Fibroblast of lung (primary cell): Measurements from ENCODE around the gene IL1RAP. TPM values are rescaled to one million over a fixed set of nuclear protein-coding genes. Genes with fewer than 3 reads are reported as not detected.

ENCODE experiments used
- DNase-seq, 2 donors: peaks; one replicate each; pipeline versions ENCODE4 v3.0.0 to v3.0.0-alpha.2; 2010; ENCODE audit warnings: low read depth in 2 of 2
- H2AFZ ChIP-seq: 2 replicates; pipeline ENCODE4 v1.5.1; 2012; ENCODE audit warnings: low read length, control low read depth, inconsistent platforms
- H3K27ac ChIP-seq: 2 replicates; pipeline ENCODE4 v1.5.1; 2011; ENCODE audit warnings: low read length, control low read depth; ENCODE audit not compliant: insufficient read depth
- H3K27me3 ChIP-seq: 2 replicates; pipeline ENCODE4 v1.5.1; 2011; ENCODE audit warnings: mild to moderate bottlenecking, low read length; ENCODE audit not compliant: control insufficient read depth, insufficient read depth
- H3K36me3 ChIP-seq: 2 replicates; pipeline ENCODE4 v1.5.1; 2011; ENCODE audit warnings: low read length; ENCODE audit not compliant: control insufficient read depth, insufficient read depth
- H3K4me1 ChIP-seq: 2 replicates; pipeline ENCODE4 v1.5.1; 2011; ENCODE audit warnings: low read length; ENCODE audit not compliant: control insufficient read depth, insufficient read depth; ENCODE audit errors: extremely low read depth
- H3K4me2 ChIP-seq: 2 replicates; pipeline ENCODE4 v1.5.1; 2011; ENCODE audit warnings: low read length, control low read depth; ENCODE audit not compliant: insufficient read depth; ENCODE audit errors: extremely low read depth
- H3K4me3 ChIP-seq, 4 experiments: fragments of 200-600 bp in 1 of 4; sonication (generic) in 1 of 4; replicated peaks in 1 of 4; 2 replicates each; pipeline ENCODE4 v1.5.1; 2011 to 2016; ENCODE audit warnings: low read length in 4 of 4, low read depth in 3 of 4, mild to moderate bottlenecking in 3 of 4, control low read depth in 2 of 4, inconsistent platforms in 1 of 4, mixed read lengths in 1 of 4; ENCODE audit not compliant: insufficient read depth in 1 of 4; ENCODE audit errors: control extremely low read depth in 1 of 4
- H3K79me2 ChIP-seq: 2 replicates; pipeline ENCODE4 v1.5.1; 2012; ENCODE audit warnings: mild to moderate bottlenecking, low read length, inconsistent platforms; ENCODE audit not compliant: control insufficient read depth, insufficient read depth
- H3K9ac ChIP-seq: 2 replicates; pipeline ENCODE4 v1.5.1; 2011; ENCODE audit warnings: mild to moderate bottlenecking, low read length, control low read depth; ENCODE audit not compliant: insufficient read depth
- H3K9me3 ChIP-seq: 2 replicates; pipeline ENCODE4 v1.5.1; 2012; ENCODE audit warnings: low read depth, low read length; ENCODE audit not compliant: control insufficient read depth, insufficient read depth
- H4K20me1 ChIP-seq: 2 replicates; pipeline ENCODE4 v1.5.1; 2011; ENCODE audit warnings: low read length; ENCODE audit not compliant: control insufficient read depth, insufficient read depth; ENCODE audit errors: extremely low read depth
- EZH2 ChIP-seq: IDR thresholded peaks from 2 replicates; pipeline ENCODE4 v1.5.1; 2012; ENCODE audit warnings: low read length, control low read depth, mild to moderate bottlenecking; ENCODE audit errors: missing control alignments
- polyA plus RNA-seq, 2 donors: library from polyadenylated mRNA; depleted of rRNA in 1 of 2; stranded (reverse) in 1 of 2; unstranded in 1 of 2; fragments of >200 nt; gene quantifications; 2 replicates each; pipeline ENCODE4 v1.2.1, GENCODE V29; 2011 to 2012; ENCODE audit warnings: missing spikeins in 1 of 2
- total RNA-seq: library from RNA; depleted of rRNA; stranded (reverse); fragments of >200 nt; gene quantifications from 2 replicates; pipeline ENCODE4 v1.2.1, GENCODE V29; 2014
- TF ChIP-seq, protein P1 (sequence below), 2 donors: IDR thresholded peaks in 1 of 2; conservative IDR thresholded peaks in 1 of 2; 1 replicate in 1 of 2; 2 replicates in 1 of 2; pipeline ENCODE4 v1.5.1; 2011 to 2012; ENCODE audit warnings: low read length in 2 of 2, control low read depth in 1 of 2, inconsistent platforms in 1 of 2, low read depth in 1 of 2, mild to moderate bottlenecking in 1 of 2

IL1RAP gene
- total and polyA plus RNA-seq, 2 donors (not counting 1 experiment from before 2014, with no cell fraction given): 10.2 to 12.6 TPM

DNA sequence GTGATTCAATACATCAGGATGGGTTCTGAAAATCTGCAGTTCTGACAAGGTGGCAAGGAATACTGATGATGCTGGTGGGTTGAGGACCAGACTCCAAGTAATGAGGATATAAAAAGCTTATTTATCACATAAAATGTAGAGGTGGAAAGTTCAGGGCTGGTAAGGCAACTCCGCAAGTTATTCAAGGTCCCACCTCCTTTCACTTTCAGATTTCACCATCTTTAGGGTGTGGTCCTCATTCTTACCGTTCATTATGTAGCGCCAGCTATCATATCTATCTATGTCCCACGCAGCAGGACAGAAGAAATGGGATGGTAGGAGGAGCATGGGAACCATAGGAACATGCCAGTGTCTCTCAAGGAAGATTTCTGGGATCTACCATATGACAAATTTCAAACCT lies 80.3 kb downstream of the IL1RAP start:
- no peak for TF ChIP-seq EZH2
- TF ChIP-seq, protein P1, sequence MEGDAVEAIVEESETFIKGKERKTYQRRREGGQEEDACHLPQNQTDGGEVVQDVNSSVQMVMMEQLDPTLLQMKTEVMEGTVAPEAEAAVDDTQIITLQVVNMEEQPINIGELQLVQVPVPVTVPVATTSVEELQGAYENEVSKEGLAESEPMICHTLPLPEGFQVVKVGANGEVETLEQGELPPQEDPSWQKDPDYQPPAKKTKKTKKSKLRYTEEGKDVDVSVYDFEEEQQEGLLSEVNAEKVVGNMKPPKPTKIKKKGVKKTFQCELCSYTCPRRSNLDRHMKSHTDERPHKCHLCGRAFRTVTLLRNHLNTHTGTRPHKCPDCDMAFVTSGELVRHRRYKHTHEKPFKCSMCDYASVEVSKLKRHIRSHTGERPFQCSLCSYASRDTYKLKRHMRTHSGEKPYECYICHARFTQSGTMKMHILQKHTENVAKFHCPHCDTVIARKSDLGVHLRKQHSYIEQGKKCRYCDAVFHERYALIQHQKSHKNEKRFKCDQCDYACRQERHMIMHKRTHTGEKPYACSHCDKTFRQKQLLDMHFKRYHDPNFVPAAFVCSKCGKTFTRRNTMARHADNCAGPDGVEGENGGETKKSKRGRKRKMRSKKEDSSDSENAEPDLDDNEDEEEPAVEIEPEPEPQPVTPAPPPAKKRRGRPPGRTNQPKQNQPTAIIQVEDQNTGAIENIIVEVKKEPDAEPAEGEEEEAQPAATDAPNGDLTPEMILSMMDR (conservative IDR thresholded peaks at IDR 0.05 in 1 of 2, IDR thresholded peaks at IDR 0.05 in 1 of 2; ENCODE audit: low read depth in 1 of 2, low read length in 2 of 2): no peak
- Histone ChIP-seq H3K4me3 (no peak overlapping the region), H3K4me1 (peaks cover 2% of the 10 kb centered on the region), H3K79me2 (no peaks in the 10 kb centered on the region), H3K36me3 (no peaks in the 10 kb centered on the region), H3K4me2 (no peak overlapping the region), H3K9me3 (no peaks in the 10 kb centered on the region), H4K20me1 (no peaks in the 10 kb centered on the region), H3K27me3 (no peaks in the 10 kb centered on the region), H3K27ac (no peak overlapping the region), H3K9ac (no peak overlapping the region), H2AFZ (no peak overlapping the region)
- DNase-seq: no peak

DNA sequence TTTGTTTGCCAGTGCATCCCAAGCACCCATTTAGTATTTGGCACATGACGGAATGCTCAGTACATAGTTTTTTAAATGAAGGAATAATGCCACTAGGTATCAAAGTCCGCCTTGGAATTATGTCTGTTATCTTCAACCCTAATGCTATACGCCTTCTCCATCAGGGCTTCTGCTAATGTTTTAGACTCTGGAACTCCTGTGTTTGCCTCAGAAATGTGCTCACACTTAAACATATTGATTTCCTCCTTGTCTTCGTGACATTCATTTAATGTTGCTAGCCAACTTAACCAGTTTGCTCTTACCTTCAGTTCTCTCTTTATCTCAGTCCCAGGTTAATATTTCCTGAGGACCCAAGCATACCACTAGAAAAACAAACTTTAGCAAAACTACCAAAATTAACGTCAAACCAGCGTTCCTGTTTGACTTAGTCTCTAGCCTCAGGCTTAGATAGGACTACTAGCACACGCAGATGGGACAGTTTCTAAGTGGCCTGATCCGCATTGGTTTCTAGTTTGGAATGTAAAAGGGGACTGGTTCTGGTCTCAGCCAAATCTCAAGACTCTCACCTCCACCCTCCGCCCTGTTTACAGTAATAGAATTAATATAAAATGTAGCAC lies 81.4 kb downstream of the IL1RAP start:
- H3K36me3 ChIP-seq: no peaks in the 10 kb centered on the region
- no peak overlapping the region for H3K4me3 ChIP-seq
- no peaks in the 10 kb centered on the region for H3K9me3 ChIP-seq
- TF ChIP-seq EZH2: no peak
- TF ChIP-seq, protein P1 (conservative IDR thresholded peaks at IDR 0.05 in 1 of 2, IDR thresholded peaks at IDR 0.05 in 1 of 2; ENCODE audit: low read depth in 1 of 2, low read length in 2 of 2): no peak
- H2AFZ ChIP-seq: no peak overlapping the region
- H3K27ac ChIP-seq: no peak overlapping the region
- H4K20me1 ChIP-seq: no peaks in the 10 kb centered on the region
- no peak overlapping the region for H3K9ac ChIP-seq
- DNase-seq: no peak
- peaks cover 2% of the 10 kb centered on the region for H3K4me1 ChIP-seq
- H3K79me2 ChIP-seq: no peaks in the 10 kb centered on the region
- H3K27me3 ChIP-seq: no peaks in the 10 kb centered on the region
- H3K4me2 ChIP-seq: no peak overlapping the region

DNA sequence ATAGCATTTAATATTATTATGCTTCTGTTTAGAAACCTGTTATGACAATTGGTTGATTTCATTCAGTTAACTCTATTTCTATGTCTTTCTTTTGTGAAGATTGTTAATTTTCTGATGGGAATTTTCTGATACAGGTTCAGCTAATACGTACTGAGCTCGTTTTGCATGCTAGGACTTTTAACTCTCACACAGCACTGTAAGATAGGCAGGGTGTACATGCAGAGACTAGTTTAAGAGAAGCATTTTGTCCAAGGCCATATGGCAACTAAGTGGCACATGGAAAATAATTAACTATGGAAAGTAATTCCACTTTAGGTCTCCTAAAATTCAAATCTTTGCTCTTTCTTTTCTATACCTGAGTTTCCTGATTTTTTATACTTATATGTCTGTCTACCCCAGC lies 81.9 kb downstream of the IL1RAP start:
- no peak for DNase-seq
- Histone ChIP-seq H3K27me3 (no peaks in the 10 kb centered on the region), H3K4me2 (no peak overlapping the region), H3K36me3 (no peaks in the 10 kb centered on the region), H3K9ac (no peak overlapping the region), H3K79me2 (no peaks in the 10 kb centered on the region), H3K4me1 (peaks cover 2% of the 10 kb centered on the region), H3K4me3 (no peak overlapping the region), H4K20me1 (no peaks in the 10 kb centered on the region), H3K9me3 (no peaks in the 10 kb centered on the region), H2AFZ (no peak overlapping the region), H3K27ac (no peak overlapping the region)
- TF ChIP-seq, protein P1 (conservative IDR thresholded peaks at IDR 0.05 in 1 of 2, IDR thresholded peaks at IDR 0.05 in 1 of 2; ENCODE audit: low read depth in 1 of 2, low read length in 2 of 2): no peak
- no peak for TF ChIP-seq EZH2
